SIG-M5 treated with dmso at 0.1 percent for 504 hours (cell line): ENCODE results near the gene ITPRIPL2.

Experiments
- DNase-seq: peaks from one replicate; lab custom pipeline; 2025; ENCODE audit not compliant: unreplicated experiment; lab: John Stamatoyannopoulos, UW

ITPRIPL2 gene

DNA sequence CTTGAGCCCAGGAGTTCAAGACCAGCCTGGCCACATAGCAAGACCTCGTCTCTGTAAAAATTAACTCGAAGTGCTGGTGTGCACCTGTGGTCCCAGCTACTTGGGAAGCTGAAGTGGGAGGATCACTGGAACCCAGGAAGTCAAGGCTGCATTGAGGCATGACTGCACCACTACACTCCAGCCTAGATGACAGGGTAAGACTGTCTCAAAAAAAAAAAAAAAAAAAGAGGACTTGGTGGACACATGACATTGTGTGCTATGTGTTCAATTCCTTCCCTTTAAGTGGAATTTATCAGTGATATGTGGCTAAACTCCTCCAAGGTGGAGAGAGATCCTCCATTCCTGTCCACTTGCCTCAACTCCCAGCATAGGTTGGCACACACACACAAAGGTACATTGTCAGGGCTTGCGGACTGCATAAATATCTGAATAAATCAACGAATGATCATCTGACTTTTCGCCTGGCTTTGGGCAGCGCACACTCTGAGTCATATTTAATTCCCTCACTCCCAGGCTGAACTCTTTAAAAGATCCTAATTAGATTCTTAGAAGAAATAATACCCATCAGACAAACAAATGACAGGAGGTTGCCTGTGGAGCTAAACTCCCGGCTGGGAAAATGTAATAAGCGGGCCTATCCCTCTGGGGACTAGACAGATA lies 29.3 kb downstream of the ITPRIPL2 start:
- DNase-seq: no peak

DNA sequence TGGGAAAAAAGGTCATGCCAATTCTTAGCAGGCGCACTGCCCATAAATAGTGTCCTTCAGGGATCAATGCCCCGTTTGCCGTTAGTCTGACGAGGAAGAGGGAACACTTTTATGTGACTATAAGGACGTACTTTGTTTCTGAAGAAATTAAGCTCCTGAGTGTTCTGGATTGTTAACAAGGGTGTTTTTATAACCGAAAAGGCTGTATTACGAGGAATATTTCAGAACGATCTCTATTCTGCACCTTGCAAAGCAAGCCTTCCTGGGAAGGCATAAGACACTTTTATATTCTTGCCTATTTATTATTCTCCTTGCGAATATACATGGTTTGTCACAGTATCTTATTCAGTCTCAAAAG lies 29.8 kb downstream of the ITPRIPL2 start:
- no peak for DNase-seq

DNA sequence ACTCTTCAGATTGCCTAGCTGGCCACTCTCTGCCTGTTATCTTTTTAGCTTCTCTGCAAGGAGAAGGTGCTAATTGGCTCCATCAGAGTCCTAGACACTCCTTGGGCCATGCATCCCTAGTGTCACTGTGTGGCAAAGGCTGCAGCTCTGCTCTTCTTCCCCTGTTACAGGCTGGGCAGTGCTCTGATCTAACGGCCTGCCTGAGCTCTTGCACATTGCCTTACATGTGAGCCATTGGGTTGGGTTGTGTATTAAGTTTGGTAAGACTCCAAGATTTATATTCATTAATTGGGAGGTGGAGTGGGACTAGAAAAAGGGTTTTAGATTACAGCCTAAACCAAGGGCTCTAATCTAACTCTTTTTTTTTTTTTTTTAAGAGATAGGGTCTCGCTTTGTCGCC lies 31.2 kb downstream of the ITPRIPL2 start:
- no peak for DNase-seq

DNA sequence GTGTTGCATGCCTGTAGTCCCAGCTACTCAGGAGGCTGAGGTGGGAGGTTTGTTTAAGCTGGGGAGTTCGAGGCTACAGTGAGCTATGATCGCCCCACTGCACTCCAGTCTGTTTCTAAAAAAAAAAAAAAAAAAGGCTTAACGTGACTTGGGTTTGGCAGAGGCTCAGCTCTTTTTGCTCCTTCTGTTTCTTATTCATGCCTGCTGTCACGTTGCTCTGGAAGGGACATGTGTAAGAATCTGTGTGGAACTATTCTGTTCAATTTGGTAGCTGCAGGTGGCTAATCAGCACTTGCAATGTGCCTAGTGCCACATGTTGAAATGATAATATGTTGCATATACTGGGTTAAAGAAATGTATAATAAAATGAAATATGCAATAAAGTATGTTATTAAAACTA lies 33.4 kb downstream of the ITPRIPL2 start:
- no peak for DNase-seq

DNA sequence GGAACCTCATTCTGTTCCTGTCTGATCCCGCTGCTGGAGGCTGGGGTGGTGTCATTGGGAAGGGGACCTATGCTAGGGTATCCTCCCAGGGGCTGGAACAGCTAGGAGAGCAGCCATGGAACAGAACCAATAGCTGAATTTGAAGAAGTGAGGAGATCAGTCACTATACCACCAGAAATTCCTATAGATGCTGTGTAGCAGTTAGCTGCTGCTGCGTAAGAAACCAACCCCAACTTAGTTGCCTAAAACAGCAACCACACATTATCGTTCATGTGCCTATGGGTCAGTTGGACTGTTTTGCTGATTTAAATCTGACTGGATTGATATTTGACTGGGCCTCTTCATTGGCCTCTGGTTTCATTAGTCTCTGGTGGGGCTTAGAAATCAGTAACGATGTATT lies 33.9 kb downstream of the ITPRIPL2 start:
- no peak for DNase-seq

DNA sequence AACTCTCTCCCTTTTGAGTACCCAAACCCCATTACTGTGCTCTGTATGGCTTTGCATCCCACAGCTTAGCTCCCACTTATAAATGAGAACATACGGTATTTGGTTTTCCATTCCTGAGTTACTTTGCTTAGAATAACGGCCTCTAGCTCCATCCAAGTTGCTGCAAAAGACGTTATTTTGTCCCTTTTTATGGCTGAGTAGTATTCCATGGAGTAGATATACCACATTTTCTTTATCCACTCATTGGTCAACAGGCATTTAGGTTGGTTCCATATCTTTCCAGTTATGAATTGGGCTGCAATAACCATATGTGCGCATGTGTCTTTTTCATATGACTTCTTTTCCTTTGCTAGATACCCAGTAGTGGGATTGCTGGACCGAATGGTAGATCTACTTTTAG lies 34.4 kb downstream of the ITPRIPL2 start:
- DNase-seq: no peak

DNA sequence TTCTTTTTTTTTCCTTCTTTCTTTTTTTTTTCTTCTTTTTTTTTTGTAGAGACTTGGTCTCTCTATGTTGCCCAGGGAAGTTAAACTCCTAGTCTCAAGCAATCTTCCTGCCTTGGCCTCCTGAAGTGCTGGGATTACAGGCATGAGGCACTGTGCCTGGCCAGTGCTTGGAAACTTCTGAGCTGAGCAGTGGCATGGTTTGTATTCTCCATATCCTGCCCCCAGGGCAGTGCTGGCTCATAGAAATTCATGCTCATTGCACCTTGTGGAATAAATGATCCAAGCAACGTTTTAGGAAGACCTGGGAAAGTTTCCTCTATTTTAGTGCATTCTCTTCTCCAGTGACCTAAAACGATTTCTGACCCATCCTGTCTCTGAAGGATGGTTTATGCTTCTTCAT lies 37.5 kb downstream of the ITPRIPL2 start:
- no peak for DNase-seq

DNA sequence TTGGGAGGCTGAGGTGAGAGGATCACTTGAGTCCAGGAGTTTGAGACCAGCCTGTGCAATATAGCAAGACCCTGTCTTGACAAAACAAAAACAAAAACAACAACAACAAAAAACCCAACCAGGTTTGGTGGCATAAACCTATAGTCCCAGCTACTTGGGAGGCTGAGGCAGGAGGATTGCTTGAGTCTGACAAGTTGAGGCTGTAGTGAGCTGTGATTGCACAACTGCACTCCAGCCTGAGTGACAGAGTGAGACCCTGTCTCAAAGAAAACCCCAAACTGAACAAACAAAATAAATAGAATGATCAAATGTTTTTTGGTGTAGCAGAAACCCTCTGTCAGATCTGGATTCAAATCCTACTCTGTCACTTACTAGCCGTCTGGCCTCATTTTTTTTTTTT lies 38.3 kb downstream of the ITPRIPL2 start:
- DNase-seq: no peak

DNA sequence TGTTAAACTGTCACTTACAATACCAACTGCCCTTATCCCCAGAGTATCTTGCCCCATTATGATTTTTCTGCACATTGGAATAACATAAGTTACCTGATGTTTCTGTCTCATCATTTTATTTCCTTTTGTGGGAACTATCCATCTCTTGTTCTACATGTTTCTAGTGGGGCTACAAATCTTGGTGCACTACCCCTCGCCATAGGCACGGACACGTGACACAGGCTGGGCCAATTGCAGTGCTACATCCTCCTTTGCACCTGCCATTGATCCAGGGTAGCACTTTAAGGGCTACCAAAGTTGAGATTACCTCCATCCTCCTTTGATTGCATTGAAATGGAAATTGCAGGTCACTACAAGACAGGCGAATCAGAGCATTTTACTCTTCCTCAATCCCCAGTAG lies 40.1 kb downstream of the ITPRIPL2 start:
- no peak for DNase-seq

DNA sequence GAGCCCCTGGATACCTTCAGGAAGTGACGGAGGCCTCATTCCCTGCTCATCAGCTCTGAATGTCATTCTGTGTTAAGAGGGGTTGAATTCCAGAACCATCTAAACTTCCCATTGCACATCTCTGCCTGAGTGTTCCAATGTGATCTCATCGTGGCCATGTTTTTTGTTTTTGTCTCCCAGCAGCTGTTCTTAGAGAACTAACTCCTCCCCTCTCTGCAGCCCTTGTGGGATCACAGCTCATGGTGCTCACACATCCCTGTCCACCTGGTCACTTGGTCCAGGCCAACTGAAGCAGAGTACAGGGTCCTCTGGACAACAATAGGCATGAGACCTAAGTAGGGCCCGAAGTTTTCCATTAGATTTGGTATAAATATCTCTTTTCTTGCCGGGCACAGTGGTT lies 48.3 kb downstream of the ITPRIPL2 start:
- no peak for DNase-seq

DNA sequence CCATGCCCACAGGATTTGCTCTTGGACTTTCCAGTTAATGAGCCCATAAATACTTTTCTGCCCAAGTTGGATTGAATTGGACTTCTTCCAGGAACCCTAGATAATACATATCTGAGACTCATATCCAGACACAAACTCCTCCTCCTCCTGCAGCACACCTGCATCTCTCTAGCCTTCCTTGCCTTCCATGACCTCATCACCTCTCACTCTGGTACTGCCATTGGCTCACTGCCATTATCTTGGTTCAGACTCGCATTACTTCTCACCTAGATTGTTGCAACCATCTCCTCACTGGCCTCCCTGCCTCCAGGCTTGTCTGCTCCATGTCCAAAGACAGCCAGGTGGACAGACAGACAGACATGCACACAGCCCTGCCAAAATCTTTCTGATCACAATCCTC lies 49.5 kb downstream of the ITPRIPL2 start:
- no peak for DNase-seq

DNA sequence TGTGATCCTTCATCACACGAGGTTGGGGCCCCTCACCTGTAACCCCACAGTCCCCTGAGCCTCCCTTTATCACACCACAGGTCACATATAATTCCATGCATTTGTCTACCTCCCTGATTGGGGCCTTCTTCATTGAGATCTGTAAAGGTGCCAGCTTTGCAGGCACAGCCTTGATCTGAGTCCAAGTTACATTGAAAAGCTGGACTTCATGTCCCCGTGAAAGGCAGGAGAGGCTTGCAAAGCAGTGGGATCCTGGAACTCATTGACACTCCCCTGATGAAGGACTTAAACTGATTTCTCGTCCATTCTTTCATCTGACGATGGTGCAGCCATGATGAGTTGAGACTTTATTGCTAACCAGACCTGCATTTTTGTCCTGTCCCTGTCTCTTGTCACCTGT lies 50.5 kb downstream of the ITPRIPL2 start:
- no peak for DNase-seq

DNA sequence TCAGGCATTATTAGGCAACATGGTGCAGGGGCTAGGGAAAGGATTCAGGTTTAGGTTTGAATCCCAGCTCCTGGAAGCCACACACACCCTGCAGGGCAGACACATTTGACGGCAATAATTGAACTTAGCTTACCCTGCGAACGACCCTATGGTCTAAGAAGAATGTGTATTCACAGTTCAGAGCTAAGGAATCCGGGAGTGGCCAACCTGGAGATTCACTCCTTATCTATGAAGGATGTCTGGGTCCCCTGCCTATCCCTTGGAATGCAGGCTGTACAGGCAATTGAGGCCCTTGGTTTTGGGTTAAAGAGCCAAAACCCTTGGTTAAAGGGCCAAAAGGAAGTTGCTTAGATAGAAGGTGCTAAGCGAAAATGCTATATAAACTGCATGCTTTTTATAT lies 51.3 kb downstream of the ITPRIPL2 start:
- no peak for DNase-seq

DNA sequence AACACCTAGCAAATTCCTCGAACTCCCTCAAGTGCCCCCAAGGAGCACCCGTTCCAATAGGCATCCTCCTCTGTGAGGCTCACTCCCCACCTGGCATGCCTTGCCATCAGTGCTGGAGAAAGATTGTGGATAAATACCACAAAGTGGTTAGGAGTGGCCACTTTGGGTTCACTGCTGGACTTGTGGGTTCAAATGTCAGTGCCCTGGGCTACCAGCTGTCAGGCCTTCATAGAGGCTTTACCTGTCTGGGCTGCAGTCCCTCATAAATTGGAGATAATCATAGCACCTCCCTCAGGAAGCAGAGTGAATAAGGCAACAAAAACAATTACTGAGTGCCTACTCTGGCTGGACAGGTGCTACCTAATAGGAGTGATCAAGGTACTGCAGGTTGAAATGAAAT lies 52.7 kb downstream of the ITPRIPL2 start:
- no peak for DNase-seq

DNA sequence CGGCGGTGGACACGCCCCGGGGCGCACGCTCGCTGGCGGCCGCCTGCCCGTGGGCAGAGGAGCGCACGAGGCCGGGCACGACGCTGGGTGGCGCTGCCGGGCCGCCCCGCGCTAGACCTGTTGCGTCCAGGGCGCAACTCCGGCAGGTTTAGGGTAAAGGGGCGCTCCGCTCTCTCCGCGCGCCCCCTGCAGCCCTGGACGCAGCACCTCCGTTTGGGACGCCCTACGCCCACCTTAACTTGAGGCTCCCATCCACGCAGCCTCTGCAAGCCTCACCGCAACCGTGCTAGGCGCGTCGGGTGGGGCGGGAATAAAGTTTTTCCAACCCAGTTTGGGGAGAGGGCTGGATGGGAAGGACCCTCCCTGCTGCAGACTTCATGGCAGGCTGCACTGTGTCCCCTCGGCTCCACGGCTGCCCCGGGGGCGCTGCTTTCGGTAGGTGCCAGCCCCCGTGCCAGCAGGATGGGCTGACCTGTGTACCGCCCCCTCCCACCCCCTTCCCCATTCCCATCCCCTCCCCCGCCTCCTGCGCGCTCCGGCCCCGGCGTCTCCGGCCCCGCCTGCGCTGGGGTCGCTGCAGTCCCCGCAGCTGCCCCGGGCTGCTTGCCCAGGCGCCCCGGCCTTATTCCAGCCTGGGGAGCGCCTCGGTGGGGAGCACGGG lies 54.1 kb downstream of the ITPRIPL2 start, which contains the start of gene SYT17:
Gene SYT17 (plus strand): TSS at position 531 of the 661 bp plus-strand sequence. CDS start 407 bp downstream, outside the sequence.
- peak; percentile 56 for DNase-seq

DNA sequence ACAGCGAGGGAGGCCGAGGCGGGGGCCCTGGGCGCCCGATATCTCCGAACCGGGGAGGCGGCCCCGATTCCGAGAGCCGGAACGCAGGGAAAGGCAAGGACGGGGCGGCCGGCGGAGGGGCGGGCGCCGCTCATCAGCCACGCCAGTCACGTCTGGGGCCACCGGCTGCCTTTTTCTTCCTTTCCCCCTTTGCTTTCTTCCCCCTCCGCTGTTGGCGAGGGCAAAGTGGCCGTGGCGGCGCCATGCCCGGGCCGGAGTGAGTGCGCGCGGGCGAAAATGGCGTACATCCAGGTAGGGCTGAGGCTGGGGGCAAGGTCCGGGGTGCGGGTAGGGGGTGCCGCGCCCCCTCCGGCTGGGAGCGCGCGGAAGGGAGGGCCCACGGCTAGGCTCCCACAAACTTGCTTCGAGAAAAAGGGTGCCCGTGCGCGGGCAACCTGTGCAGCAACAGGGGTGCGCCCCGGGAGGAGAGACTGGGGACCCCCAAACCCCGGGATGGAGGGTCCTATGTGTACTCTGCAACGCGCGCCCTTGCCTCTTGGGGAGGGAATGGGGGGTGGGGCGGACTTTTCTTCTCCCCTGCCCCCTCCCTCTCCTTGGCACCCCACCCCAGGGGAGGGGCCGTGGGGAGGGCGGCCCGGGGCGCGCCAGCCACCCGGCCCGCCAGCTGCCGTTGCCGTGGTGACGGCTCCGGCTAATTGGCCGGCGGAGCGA lies 54.8 kb downstream of the ITPRIPL2 start:
- no peak for DNase-seq

DNA sequence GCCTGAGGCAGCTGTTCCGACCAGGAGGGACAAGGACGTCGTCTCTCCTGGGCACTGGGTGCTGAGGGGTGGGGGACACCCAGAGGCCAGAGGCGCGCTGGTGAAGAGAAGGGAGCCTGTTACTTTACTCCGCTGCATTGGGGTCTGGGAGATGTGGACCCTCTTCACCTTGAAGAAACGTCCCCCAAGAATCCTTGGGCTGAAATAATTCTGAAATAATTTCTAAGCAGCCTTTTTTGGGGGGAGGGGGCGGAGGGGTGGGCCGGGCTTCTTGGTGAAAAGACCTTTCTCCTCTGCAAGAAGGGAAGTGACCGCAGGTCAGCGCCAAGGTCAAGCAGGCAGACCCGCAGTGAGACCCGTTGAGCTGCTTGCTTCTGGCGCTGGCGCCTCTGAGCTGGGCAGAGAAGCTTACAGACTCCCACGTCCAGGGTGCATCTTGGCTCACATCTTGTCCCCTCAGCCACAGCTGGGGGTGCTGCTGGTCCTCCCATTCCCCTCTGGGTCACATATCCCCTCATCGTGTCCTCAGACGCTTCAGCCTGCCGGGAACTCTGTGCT lies 55.4 kb downstream of the ITPRIPL2 start:
- DNase-seq: no peak

DNA sequence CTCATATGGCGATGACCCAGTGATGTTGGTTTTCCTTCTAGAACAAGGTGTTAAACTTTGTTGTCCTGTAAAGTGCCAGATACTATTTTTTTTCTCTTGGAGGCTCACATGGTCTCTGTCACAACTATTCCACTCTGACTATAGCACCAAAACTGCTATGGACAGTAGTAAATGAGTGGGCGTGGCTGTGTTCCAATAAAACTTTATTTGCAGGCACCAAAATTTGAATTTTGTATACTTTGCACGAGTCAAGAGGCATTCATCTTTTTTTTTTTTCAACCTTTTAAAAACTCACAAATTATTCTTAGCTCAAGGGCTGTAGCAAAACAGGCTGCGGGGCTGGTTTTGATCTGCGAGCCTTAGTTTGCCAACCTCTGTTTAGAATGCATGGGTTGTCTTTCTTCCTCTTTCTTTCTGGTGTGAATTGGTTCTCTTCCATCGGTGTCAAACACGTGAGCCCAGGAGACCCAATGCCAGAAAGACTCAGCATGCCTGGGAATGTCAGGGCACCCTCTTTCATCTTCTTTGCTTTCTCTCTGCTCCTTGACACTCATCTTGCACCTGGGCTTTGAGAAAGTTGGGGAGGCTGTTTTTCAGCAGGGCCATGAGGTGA lies 56.4 kb downstream of the ITPRIPL2 start:
- DNase-seq: no peak
